RPMI8226 (cell line): ENCODE results near the gene LEP.
A peak's percentile ranks its signal among the peaks of the same experiment; 100 is the strongest.

ENCODE experiments used
- DNase-seq: peaks from one replicate; pipeline ENCODE4 v3.0.0-alpha.2; 2015

Gene LEP

DNA sequence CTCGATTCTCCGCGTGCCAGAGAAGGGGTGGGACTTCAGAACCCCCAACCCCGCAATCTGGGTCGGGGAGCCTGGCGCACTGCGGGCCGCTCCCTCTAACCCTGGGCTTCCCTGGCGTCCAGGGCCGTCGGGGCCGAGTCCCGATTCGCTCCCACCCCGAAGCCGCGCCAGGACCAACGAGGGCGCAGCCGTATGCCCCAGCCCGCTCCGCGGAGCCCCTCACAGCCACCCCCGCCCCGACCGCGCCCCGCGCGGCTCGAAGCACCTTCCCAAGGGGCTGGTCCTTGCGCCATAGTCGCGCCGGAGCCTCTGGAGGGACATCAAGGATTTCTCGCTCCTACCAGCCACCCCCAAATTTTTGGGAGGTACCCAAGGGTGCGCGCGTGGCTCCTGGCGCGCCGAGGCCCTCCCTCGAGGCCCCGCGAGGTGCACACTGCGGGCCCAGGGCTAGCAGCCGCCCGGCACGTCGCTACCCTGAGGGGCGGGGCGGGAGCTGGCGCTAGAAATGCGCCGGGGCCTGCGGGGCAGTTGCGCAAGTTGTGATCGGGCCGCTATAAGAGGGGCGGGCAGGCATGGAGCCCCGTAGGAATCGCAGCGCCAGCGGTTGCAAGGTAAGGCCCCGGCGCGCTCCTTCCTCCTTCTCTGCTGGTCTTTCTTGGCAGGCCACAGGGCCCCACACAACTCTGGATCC lies at the start of gene LEP:
Gene LEP, plus strand, starts transcription at position 583 of the 691 bp plus-strand sequence. CDS start 10,741 bp downstream, outside the sequence.
- no peak for DNase-seq

DNA sequence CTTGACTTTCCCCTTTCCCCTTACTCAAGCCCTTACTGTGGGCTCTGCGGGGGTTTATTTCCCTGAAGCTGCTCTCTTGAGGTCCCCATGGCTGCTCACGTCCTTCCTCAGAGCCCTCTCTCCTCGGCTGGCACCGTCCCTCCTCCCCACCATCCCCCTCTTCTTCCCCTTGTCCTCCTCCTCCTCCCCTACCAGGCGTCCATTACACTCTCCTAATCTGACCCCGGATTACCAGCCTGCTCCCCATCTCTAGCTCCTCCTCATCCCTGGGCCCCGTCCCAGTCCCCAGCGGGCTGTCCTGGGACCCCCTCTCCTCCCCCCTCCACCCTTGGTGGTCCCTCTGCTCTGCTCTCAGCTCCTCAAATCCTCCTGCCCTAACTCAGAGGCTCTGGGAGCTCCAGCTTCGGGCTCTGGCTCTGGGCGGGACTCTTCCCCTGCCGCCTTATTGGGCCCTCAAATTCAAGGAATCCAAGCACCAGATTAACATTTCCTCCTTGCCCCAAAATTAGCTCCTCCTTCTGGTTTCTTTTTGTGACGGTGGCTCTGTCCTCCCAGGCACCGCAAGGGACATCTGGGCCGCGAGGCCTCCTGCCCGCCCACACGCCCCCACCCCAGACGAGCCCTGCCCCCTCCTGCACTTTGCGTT lies 48.5 kb upstream of the LEP start:
- DNase-seq, result no peak

DNA sequence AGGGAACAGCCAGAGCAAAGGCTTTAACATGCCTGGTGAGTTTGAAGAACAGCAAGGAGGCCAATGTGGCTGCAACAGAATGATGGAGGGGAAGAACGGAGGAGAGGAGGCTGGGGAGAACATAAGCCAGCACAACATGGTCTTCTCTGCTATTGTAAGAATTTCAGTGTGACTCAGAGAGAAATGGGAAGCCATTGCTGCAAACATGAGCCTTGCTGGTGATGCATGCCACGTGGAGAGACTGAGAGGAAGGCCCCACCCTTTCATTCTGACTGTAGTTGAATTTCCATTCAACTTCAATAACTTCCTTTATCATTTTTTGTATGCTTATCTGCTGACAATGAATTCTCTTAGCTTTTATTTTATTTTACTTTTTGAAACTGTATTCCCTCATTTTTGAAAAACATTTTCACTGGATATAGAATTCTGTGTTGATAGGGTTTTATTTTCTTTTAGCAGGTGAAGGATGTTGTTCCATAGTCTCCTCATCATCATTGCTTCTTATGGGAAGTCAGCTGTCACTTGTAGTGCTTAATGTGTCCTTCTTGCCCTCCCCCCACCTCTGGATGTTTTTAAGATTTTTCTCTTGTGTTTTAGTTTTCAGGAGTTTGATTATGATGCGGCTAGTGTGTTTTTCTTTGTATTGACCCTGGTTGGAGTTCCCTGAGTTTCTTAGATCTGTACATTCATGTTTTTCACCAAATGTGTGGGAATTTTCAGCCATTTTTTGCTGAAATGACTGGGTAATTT lies 46.4 kb upstream of the LEP start:
- DNase-seq, result no peak

DNA sequence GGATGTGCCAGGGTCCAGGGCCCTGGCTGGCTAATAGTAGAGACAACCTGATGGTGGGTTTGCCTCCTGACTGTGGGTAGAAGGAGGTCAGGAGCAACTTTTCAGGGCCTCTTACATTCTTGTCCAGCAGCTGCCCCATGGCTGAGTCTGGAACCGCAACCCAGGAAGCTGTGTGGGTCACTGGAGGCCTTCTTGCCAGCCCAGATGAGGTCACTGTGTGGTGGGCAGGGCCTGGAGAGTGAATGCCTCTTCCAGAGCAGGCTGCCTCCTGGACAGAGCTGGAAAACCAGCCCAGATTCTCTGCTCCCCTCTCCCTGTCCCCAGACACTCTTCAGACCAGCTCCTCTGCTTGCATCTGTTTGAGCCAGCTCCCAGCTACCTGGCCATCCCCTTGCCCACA lies 43.5 kb upstream of the LEP start:
- DNase-seq, result no peak

DNA sequence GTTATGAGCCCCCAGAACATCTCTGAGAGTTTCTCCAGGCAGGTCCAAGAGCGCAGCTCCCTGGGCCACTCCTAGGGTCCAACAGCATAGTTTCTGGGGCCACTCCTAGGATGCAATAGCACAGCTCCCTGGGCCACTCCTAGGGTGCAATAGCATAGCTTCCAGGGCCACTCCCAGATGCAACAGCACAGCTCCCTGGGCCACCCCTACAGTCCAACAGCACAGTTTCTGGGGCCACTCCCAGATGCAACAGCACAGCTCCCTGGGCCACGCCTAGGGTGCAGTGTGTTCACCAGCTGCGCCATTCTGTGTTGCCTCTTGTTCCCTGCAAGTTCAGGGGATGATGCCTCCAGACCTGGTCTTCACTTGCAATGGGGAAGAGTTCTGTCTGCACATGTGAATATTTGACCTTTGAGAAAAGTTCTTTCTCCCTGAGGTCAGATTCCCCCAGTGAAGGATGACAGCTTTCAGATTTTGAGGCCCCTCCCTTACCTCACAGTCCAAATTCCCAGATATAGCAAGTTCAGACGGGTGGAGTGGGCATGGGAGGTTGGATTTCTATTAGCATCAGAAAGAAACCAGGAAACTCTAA lies 43.0 kb upstream of the LEP start:
- DNase-seq, result no peak

DNA sequence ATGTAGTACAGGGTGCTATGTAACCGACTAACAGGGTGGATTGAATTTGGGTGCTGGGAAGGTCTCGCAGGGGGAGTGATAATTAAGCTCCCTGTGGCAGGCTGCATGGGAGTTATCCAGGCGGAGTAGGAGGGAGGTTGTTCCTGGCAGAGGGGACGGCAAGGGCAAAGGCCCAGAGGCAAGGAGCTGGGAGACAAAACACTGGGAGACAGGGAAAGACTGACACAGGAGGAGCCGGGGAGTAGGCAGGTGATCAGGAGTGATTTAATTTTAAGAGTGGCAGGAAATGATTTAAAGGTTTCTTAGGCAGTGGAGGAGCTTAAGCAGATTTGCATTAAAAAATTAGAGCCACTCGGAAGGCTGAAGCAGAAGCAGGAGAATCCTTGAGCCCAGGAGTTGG lies 40.7 kb upstream of the LEP start:
- DNase-seq, result no peak

DNA sequence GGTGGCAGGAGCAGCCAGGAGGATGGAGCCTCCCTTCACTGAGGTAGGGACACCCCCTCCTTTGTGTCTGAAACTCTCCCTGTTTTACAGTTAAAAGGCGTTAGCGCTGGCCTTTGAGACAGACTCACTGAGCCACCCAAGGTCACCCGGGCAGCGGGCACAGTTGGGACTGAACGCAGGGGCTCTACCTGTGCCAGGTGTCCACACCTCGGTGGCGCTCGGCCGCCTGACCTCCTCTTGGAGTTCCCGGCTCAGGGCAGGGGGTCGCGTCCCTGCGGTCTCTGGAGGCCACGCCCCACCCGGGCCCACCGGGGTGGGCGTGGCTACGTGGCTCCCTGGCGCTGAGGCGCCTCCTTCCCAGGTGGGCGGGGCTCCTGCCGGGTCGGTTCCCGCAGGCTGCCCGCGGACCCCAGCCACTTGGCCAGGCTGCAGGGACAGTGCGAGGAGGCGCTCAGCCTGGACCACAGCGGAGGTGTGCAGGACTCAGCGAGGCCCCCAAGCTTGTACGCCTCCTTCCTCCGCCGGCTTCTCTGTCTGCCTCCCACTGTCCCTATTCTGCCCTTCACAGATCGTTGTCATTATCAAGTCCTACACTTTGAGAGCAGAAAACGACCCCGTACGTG lies 39.9 kb upstream of the LEP start:
- no peak for DNase-seq

DNA sequence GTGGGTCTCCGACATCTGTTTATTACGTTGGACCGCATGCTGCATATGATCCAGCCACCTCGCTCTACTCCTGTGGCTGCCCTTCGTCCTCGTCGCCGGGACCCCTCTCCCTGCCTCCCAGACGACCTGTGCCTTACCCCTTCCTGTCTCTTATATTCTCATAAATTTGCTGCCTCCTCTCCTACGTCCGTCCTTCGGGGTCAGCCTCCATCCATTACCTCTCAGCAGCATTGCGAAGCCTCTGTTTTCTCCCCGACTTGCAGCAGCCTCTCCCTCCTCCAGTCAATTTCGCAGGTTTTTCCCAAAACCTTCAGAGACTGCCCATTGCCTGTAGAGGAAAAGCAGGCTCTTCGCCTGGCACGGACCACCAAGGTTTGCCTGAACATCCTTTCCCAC lies 39.4 kb upstream of the LEP start:
- DNase-seq, result no peak

DNA sequence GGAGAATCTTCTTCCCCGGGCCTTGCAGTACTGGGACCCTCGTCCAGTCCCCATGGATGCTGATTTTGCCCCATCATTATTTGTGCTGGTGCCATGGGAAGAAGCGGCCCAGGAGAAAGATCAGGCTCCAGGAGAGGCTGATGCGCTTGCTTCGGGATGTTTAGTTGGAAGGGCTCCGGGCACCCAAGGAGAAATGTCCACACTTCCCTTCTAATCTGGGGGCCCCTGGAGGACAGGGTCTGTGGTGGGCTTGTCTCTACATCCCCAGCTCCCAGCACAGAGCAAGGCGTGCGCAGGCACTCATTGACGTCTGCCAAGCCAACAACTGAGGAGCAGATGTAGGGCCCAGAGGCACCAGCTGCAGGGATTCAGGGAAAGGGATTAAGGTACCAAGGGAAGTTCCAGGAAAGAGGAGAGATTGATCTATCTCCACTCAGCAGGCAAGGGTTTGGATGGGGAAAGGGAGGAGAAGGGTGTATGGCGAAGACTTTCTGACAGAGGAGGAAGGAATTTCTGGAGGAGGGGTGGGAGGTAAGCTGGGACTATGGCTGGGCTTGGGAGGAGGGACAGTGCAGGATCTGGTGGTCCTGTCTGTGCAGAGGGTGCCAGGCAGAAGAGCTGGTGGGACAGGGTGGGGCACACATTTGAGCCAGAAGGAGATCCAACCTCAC lies 38.7 kb upstream of the LEP start:
- DNase-seq, result no peak

DNA sequence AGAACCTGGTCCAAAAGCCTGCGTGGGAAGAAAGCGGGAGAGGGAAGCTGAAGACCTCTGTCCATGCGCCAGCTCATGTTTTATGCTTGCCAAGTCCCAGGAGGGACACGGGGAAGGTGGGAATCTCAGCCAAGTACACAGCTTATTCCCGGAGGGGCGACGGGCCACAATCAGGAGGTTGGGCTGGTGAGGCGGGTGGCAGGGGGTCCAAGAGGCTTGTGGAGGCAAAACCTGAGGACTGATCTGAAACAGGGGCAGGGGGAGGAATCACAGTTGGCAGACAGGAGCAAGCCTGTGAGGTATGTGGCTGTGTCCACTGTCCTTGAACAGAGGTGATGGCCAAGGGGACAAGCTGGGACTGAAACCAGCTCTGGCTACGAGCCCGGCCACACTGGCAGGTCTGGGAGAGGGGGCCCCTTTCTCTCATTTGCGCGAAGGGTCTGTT lies 38.0 kb upstream of the LEP start:
- DNase-seq, result no peak

DNA sequence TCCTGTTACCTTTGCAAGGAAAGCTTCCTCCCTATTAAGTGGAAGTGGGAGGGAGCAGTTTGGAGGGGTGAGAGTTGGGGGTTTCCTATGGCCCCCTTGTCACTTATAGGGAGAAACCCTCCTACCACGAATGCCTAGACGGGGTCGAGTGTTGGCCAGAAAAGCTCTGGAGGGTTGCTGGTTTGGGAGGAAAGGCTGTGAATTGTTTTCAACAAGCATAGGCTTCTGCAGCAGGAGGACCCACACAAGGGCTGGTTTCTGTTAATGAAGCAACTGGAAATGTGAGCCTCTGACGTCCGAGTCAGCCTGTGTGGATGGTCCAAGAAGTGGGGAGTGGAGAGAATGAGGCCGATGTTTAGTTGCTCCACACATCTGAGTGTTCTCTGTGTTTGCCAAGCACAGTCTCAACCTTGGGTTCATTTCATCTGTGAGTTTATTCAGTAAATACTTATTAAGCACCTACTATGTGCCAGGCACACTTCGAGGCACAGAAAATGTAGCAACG lies 37.3 kb upstream of the LEP start:
- DNase-seq, result no peak

DNA sequence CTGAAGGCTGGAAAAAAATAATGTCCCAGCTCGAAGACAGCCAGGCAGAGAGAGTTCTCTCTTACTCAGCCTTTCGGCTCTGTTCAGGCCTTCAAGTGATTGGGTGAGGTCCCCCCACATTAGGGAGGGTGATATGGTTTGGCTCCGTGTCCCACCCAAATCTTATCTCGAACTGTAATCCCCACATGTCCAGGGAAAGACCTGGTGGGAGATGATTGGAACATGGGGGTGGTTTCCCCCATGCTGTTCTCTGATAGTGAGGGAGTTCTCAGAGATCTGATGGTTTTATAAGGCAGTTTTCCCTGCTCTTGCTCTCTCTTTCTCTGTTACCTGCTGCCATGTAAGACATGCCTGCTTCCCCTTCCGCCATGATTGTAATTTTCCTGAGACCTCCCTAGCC lies 36.6 kb upstream of the LEP start:
- no peak for DNase-seq

DNA sequence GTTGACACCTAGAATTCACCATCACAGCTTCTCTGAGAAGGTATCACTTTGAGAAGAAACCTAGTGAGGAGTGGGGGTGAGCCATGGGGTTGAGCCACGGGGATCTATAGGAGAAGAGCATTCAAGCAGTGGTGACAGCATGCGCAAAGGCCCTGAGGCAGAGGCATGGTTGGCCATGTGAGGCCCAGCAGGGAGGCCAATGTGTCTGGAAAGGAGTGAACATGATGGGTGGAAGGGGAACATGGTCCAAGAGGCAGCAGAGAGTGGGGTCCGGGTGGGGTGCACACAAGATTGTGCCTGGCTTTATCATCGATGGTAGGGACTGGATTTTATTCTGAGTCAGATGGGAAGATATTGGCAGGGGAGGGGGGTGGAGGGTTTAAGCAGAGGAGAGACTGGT lies 36.0 kb upstream of the LEP start:
- no peak for DNase-seq

DNA sequence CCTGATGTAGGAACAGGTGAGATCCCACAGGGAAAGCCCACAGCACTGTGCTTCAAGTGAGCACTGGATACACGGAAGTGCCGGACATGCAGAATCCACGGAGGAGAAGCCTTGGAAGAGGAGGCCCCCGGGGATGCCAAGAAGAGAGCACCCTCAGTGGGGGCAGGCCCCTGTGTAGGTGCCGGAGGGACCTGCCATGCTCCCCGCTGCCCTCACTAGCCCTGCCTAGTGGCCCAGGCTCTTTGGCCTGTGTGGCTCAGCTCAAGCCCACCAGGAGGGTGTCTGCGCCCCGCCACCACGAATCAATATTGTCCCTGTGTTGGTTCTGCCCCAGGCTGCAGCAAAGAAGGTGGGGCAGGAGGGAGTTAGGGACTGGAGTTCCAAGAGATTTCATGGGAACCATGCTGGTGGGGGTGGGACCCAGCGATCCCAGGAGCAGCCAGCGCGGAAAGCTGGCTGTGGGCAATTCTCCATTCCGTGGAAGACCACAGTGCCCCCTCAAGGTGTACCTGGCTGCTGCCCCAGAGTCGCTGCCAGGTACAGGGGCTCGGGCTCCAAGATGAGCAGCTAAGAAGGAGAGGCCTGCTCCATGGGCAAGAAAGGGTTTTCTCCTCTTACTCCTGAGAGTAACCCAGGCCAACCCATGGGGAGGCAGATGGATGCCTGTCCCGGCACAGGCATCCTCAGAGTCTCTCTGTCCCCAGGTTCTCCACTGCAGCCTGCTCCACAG lies 34.9 kb upstream of the LEP start:
- DNase-seq, result no peak

DNA sequence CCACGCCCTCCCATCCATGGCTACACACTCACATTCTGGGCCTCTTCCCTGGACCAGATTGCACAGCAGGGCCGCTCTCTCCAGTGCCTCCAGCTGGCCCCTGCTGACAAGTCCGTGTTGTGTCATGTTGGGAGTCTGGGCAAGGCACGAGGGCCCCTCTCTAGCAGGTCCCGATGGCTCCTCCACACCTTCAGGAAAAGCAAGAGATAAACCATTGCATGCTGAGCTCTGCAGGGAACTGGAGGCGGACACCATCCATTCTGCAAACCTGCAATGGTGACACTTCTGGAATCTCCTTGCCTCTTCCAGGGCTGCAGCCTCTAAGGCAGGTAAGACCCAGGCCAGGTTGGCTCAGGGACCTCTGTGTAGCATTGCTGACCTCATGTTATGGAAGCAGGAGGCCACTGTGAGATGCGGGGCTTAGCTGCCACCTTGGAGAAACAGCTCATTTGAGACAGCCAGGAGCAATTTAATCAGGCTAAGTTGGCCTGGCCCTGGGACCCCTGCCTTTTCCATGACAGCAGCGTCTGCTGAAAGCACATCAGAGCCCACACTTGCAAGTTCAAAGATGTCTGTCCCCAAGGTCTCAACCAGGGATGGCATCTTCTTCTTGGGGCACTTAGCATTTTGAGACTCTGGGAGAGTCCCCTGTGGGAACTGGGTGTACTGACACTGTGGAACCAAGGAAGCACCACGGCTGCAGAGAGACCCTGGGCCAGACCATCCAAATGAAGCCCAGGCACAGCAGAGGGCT lies 34.2 kb upstream of the LEP start:
- no peak for DNase-seq

DNA sequence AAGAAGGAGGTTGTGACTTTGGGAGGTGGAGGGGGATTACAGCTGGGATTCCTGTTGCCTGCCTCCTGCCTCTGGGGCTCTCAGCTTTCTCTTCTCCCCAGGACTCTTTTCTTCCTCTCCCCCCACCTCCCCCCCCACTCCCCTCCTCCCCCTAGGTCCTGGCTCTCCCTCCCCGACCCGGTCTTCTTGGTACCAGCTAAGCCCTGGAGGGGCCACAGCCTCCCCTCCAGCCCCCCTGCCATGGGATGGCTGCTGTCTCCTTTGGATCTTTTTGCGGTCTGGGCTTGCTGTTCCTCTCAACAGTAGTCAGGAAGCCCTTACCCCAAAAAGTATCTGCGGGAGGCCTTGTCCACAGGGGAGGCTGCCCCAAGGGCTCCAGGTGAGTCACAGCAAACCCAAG lies 33.5 kb upstream of the LEP start:
- no peak for DNase-seq

DNA sequence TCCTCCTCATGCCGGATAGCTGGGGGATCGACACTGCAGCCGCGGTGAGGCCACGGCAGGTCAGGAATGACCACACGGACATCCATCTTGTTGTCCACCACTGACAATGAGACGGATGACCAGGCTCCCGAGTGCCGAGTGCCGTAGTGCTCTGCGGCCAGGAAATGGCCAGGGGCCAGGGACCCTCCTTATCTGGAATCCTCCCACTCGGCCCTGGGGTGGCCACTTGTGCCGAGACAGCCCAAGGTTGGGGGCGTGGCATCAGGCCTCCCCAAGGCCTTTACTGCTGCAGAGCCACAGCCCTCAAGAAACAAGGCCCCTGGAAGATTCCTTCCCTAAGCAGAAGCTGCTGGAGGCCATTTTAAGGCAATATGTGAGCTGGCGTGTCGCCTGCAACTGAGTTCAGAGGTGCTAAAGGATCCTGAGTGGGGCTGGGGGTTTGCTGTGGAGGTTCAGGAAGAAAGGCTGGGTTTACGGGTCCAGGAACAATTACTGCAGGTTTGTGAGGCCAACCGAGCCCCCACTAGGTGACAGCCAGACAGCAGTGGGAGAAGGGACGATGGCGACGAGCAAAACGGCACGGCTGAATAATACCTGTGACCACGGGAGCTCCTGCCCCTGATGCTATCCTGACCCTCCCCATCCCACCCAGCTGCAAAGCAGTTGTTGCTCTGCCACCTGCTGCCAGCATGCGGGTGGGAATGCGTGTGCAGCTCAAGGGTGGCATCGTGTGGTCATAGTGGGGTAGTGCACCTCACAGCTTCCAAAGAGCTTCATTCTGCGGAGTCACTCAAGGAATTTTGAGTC lies 31.6 kb upstream of the LEP start:
- peak; percentile 82 for DNase-seq

DNA sequence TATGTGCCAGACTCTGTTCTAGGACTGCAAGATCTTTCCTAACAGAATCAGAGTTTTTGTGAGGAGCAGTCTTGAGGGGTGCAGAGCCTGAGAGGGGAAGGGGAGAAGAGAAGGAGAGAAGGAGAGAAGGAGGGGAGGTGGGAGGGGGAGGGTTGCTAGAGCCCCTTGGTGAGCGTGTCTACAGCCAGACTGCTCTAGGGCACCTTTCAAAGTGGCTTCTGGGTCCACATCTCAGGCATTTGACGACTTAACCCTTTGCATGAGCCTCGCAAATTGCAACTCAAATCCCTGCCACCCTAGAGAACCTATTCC lies 31.1 kb upstream of the LEP start:
- DNase-seq, result no peak

DNA sequence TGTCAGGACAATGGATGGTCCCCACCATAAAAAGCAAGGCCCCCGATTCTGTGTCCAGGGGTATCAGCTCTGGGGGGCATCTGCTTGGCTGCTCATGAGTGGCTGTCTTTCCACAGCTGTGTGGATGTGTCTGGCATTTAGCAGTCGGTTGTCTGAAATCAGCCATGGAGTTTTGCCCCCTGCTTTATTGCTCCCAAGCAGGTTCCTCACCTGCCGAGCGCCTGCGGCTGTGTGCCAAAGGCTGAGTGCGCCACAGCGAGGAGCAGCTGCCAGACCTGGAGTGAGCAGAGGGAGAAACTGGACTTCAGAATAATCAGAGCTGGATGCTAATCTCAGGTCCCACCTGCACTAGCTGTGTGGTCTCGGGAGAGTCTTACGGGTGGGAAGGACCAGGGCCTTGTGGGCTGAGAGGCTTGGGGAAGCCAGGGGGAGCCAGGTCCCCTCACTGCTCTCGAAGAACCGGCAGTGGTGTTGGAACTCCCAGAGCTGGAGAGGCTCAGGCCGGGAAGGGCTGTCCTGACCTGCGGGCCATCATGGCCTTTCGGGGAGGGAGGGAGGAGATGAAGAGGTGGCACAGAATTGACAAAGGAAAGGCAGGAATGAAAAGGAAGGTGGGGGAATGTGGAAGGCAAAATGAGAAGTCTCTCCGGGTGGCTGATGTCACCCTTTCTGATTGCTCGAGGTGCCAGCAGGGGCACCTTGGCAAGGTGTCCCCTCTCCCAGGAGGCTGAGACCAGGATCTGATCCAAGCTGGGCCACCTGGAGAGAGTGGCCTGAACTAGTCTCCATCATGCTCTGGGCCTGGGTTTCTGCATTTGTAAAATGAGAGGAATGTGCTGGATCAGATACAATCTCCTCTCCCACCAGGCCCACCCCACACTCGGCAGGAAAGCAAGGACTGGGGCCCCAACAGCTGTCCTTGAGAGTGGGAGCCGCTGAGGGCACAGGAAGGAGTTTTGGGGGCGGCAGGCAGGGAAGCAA lies 30.2 kb upstream of the LEP start:
- DNase-seq, result no peak
